H1 (cell line): Measurements from ENCODE around the gene PIGA. TPM values are rescaled to one million over a fixed set of nuclear protein-coding genes. Genes with fewer than 3 reads are reported as not detected.

ENCODE experiments used
- TAF7 ChIP-seq: optimal IDR thresholded peaks from 2 replicates; pipeline ENCODE3; 2011; ENCODE audit warnings: low read depth, mild to moderate bottlenecking, inconsistent platforms, low read length, moderate library complexity, borderline replicate concordance
- polyA plus RNA-seq, 7 experiments: library from polyadenylated mRNA; depleted of rRNA in 3 of 7; stranded (reverse) in 5 of 7; unstranded in 2 of 7; fragments of >200 nt in 5 of 7; fragments of 200-250 nt in 2 of 7; gene quantifications; 1 replicate in 5 of 7; 2 replicates in 1 of 7; 4 replicates in 1 of 7; pipeline versions ENCODE4 v1.2.1 to v1.2.3, GENCODE V29; 2011 to 2013; ENCODE audit warnings: missing spikeins in 2 of 7, mixed read lengths in 2 of 7
- total RNA-seq: library from RNA; stranded (reverse); fragmentation: NEBNext Ultra II Directional; extraction: Animal tissue kit (Norgen Biotek cat#: 25700); gene quantifications from 2 replicates; pipeline ENCODE4 v1.2.1, GENCODE V29; 2021

The PIGA gene
- total and polyA plus RNA-seq, 2 of the 8 experiments (the other 6 are each of a cell fraction or from before 2014, with no cell fraction given) = 5.0 to 13.4 TPM

DNA sequence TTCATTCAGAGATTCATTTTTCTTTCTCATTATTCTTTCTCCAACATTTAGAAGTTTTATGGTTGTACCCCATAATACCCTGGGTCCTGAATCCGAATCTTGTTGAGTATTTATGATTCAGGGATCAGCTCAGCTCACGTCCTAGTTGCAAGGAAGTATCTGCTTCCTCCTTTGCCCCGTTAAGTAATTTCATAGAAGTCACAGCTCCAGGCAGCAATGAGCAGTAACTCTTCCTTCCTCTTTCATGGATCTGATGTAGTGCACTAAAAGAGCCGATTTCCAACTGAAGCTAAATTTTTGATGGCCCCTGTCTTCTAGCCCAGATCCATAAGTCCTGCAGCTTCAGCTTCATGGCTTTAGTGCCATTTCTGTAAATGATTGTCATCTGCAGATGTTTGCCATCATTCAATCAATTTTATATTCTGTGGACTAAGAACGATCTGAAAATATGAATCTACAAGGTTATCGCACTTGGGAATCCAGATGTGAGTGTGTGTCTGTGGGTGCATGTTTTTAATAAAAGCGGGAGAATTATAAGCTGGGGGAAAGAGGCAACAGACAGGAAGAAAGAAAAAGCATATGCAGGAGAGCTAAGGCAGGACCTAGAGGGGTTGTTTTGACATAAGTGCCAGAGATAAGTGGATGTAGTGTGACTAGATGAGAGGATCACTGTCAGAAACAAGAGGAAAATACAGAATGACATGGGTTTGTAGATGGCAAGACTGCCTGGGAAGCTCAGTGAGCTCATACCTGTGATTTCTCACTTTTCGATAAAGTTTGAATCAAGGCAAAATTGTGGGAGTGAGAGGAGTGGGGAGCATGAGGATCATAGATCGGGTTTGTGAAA, 31.4 kb upstream of the PIGA start (continued):
- TF ChIP-seq TAF7 = no peak
